HCT116 (cell line): Measurements from ENCODE around the gene DDX54. TPM values are rescaled to one million over a fixed set of nuclear protein-coding genes. Genes with fewer than 3 reads are reported as not detected.

Experiments
- ATAC-seq: fragments of 200-7000 bp; cut with Tn5 transposase; 2 replicates; pipeline ENCODE4 v1.9.1; 2020; ENCODE audit warnings: mild to moderate bottlenecking, moderate library complexity
- BruUV-seq: library from RNA; stranded (reverse); fragments of 400-500 nt; replicated peaks from 2 replicates; lab custom pipeline; 2021; lab: Mats Ljungman, UMichigan
- CTCF ChIA-PET: fragments of 300-600 bp; sonication (Branson Sonifier 250); formaldehyde crosslinking; loops from one replicate; lab custom pipeline; 2021; ENCODE audit warnings: antibody characterized with exemption; lab: Charles Lee
- POLR2A ChIA-PET: fragments of 300-600, 350-600 bp; sonication (Branson Sonifier 250); formaldehyde crosslinking; loops from one replicate; lab custom pipeline; 2021; ENCODE audit warnings: antibody characterized with exemption; lab: Charles Lee
- RAD21 ChIA-PET, 2 experiments: fragments of 300-600 bp; sonication (Branson Sonifier 250); formaldehyde crosslinking; loops; one replicate each; lab custom pipeline; 2023; ENCODE audit warnings: low total read pairs in 2 of 2; ENCODE audit not compliant: uncharacterized antibody in 2 of 2, unreplicated experiment in 2 of 2, low non-redundant PET in 1 of 2; lab: Charles Lee
- DNase-seq: peaks from one replicate; pipeline ENCODE4 v3.0.0-alpha.2; 2010; ENCODE audit warnings: low read depth, low spot score
- H2AFZ ChIP-seq: fragments of 200-600 bp; shearing (Covaris generic), sonication (generic); 2 replicates; pipeline ENCODE4 v1.6.1; 2017; ENCODE audit warnings: low read depth, mixed run types, mixed read lengths, antibody characterized with exemption, low read length; ENCODE audit not compliant: poor library complexity, severe bottlenecking
- H3K27ac ChIP-seq: 2 replicates; pipeline ENCODE4 v1.5.1; 2012; ENCODE audit warnings: low read depth, low read length
- H3K27me3 ChIP-seq: fragments of 200-600 bp; sonication (generic); 2 replicates; pipeline ENCODE4 v1.6.1; 2016; ENCODE audit warnings: mixed run types, low read length, mixed read lengths; ENCODE audit not compliant: insufficient read depth
- H3K36me3 ChIP-seq, 2 experiments: fragments of 200-500 bp in 1 of 2; fragments of 200-600 bp in 1 of 2; sonication (Bioruptor generic) in 1 of 2; sonication (generic) in 1 of 2; 2 replicates each; pipeline versions ENCODE4 v1.5.1 to v1.6.1; 2014 to 2016; ENCODE audit warnings: low read length in 2 of 2, inconsistent platforms in 1 of 2, mixed read lengths in 1 of 2, mixed run types in 1 of 2; ENCODE audit not compliant: insufficient read depth in 2 of 2, control insufficient read depth in 1 of 2
- H3K4me1 ChIP-seq, 2 experiments: fragments of 200-600 bp in 1 of 2; sonication (generic) in 1 of 2; 2 replicates each; pipeline versions ENCODE4 v1.5.1 to v1.6.1; 2012 to 2017; ENCODE audit warnings: low read length in 2 of 2, inconsistent platforms in 1 of 2, mild to moderate bottlenecking in 1 of 2, mixed read lengths in 1 of 2, mixed run types in 1 of 2, moderate library complexity in 1 of 2; ENCODE audit not compliant: insufficient read depth in 2 of 2, control insufficient read depth in 1 of 2
- H3K4me2 ChIP-seq: fragments of 200-600 bp; sonication (generic); 2 replicates; pipeline ENCODE4 v1.6.1; 2017; ENCODE audit warnings: mixed run types, low read length, mixed read lengths
- H3K4me3 ChIP-seq, 2 experiments: fragments of 200-600 bp in 1 of 2; sonication (generic) in 1 of 2; replicated peaks in 1 of 2; 2 replicates each; pipeline ENCODE4 v1.5.1; 2011 to 2016; ENCODE audit warnings: low read length in 2 of 2, control low read depth in 1 of 2, low read depth in 1 of 2, mild to moderate bottlenecking in 1 of 2, mixed read lengths in 1 of 2, mixed run types in 1 of 2
- H3K79me2 ChIP-seq: fragments of 200-600 bp; sonication (generic); 2 replicates; pipeline ENCODE4 v1.6.1; 2017; ENCODE audit warnings: mild to moderate bottlenecking, mixed run types, low read length, moderate library complexity, mixed read lengths; ENCODE audit not compliant: insufficient read depth
- H3K9ac ChIP-seq: fragments of 200-600 bp; sonication (generic); 2 replicates; pipeline ENCODE4 v1.6.1; 2016; ENCODE audit warnings: low read length, mixed read lengths
- H3K9me2 ChIP-seq: fragments of 200-600 bp; sonication (generic), shearing (Covaris generic); 2 replicates; pipeline ENCODE4 v1.6.1; 2017; ENCODE audit warnings: mixed run types, mild to moderate bottlenecking, moderate library complexity; ENCODE audit not compliant: insufficient read depth
- H3K9me3 ChIP-seq, 2 experiments: fragments of 200-500 bp in 1 of 2; fragments of 200-600 bp in 1 of 2; sonication (Bioruptor generic) in 1 of 2; sonication (generic) in 1 of 2; 2 replicates each; pipeline ENCODE4 v1.6.1; 2014 to 2017; ENCODE audit warnings: low read length in 2 of 2, mixed read lengths in 2 of 2, inconsistent platforms in 1 of 2, low read depth in 1 of 2, mild to moderate bottlenecking in 1 of 2, mixed run types in 1 of 2, moderate library complexity in 1 of 2; ENCODE audit not compliant: control insufficient read depth in 1 of 2, insufficient read depth in 1 of 2
- H4K20me1 ChIP-seq: fragments of 200-600 bp; sonication (generic), shearing (Covaris generic); 2 replicates; pipeline ENCODE4 v1.6.1; 2017; ENCODE audit warnings: mixed run types, mild to moderate bottlenecking, moderate library complexity; ENCODE audit not compliant: insufficient read depth
- CBX3 ChIP-seq: IDR thresholded peaks from 2 replicates; pipeline ENCODE4 v1.6.1; 2012; ENCODE audit warnings: low read depth
- CEBPB ChIP-seq: IDR thresholded peaks from 2 replicates; pipeline ENCODE4 v1.6.1; 2012; ENCODE audit warnings: low read depth
- CTCF ChIP-seq, 3 experiments: fragments of 200-600 bp in 1 of 3; sonication (generic) in 1 of 3; IDR thresholded peaks in 2 of 3; conservative IDR thresholded peaks in 1 of 3; 2 replicates each; pipeline ENCODE4 v1.5.1; 2012 to 2017; ENCODE audit warnings: low read depth in 2 of 3, low read length in 2 of 3, antibody characterized with exemption in 1 of 3, borderline replicate concordance in 1 of 3, control low read depth in 1 of 3, mild to moderate bottlenecking in 1 of 3, mixed read lengths in 1 of 3, mixed run types in 1 of 3, moderate library complexity in 1 of 3; ENCODE audit not compliant: insufficient read depth in 1 of 3
- EGR1 ChIP-seq: IDR thresholded peaks from 2 replicates; pipeline ENCODE4 v1.6.1; 2012; ENCODE audit warnings: low read depth
- ELF1 ChIP-seq: IDR thresholded peaks from 2 replicates; pipeline ENCODE4 v1.6.1; 2012; ENCODE audit warnings: low read depth, borderline replicate concordance
- EZH2 ChIP-seq: fragments of 200-600 bp; sonication (generic); IDR thresholded peaks from 2 replicates; pipeline ENCODE4 v1.6.1; 2017; ENCODE audit warnings: antibody characterized with exemption, mixed run types
- FOSL1 ChIP-seq: IDR thresholded peaks from 2 replicates; pipeline ENCODE4 v1.6.1; 2012; ENCODE audit warnings: low read depth
- MAX ChIP-seq: IDR thresholded peaks from 2 replicates; pipeline ENCODE4 v1.6.1; 2012
- POLR2A ChIP-seq: IDR thresholded peaks from 2 replicates; pipeline ENCODE4 v1.7.0; 2011; ENCODE audit warnings: borderline replicate concordance; ENCODE audit not compliant: insufficient read depth, insufficient read length; ENCODE audit errors: extremely low read depth
- SIN3A ChIP-seq: IDR thresholded peaks from 2 replicates; pipeline ENCODE4 v1.6.1; 2012; ENCODE audit warnings: low read depth
- SP1 ChIP-seq: IDR thresholded peaks from 2 replicates; pipeline ENCODE4 v1.6.1; 2012; ENCODE audit warnings: low read depth
- YY1 ChIP-seq: IDR thresholded peaks from 2 replicates; pipeline ENCODE4 v1.6.1; 2011; ENCODE audit warnings: low read length, low read depth, moderate library complexity, mild to moderate bottlenecking; ENCODE audit not compliant: insufficient replicate concordance; ENCODE audit errors: extremely low read depth
- ZBTB33 ChIP-seq: IDR thresholded peaks from 2 replicates; pipeline ENCODE4 v1.6.1; 2011; ENCODE audit warnings: mild to moderate bottlenecking, low read length, moderate library complexity; ENCODE audit not compliant: insufficient replicate concordance; ENCODE audit errors: extremely low read depth
- ZFX ChIP-seq: fragments of 450-650 bp; IDR thresholded peaks from 2 replicates; pipeline ENCODE4 v1.6.1; 2017
- intact Hi-C: fragments of 100-400 bp; cut with micrococcal nuclease; formaldehyde crosslinking; loops from 2 replicates; pipeline ENCODE4 v1.10.0; 2022
- total RNA-seq: library from RNA; stranded (reverse); gene quantifications from one replicate; pipeline ENCODE4 v1.2.1, GENCODE V29; 2021; ENCODE audit not compliant: unreplicated experiment
- TF ChIP-seq, protein P1 (sequence below): IDR thresholded peaks from 2 replicates; pipeline ENCODE4 v1.6.1; 2012

Gene DDX54
- total RNA-seq, 1 experiment from 2014 or later, result 110 TPM

GRCh38 chr12:113163030-113163360 is 22.3 kb downstream of the DDX54 start:
- no TSS peak for BruUV-seq
- peaks cover 4% of the 10 kb centered on the region; the same call in 1 of the 2 replicates for H4K20me1 ChIP-seq
- intact Hi-C loops, result no loop called here
- H3K4me1 ChIP-seq, result peaks cover 0 to 10% of the 10 kb centered on the region in 2 experiments; a peak in 2 of 4 replicates
- H3K9me2 ChIP-seq, result no peaks in the 10 kb centered on the region
- H3K36me3 ChIP-seq, result peaks cover 28 to 46% of the 10 kb centered on the region in 2 experiments
- H3K79me2 ChIP-seq, result no peaks in the 10 kb centered on the region
- no peak for ATAC-seq
- no peak overlapping the region for H3K9ac ChIP-seq
- H3K27ac ChIP-seq, result no peak overlapping the region
- ChIA-PET CTCF (no interaction called here), RAD21 (no interaction called here), POLR2A (no interaction called here)
- no peak for DNase-seq
- no peak for TF ChIP-seq CBX3
- TF ChIP-seq CEBPB, result no peak
- H3K27me3 ChIP-seq, result no peaks in the 10 kb centered on the region
- H3K4me2 ChIP-seq, result no peak overlapping the region
- no peak overlapping the region for H2AFZ ChIP-seq
- H3K4me3 ChIP-seq, result no peak overlapping the region
- no peaks in the 10 kb centered on the region for H3K9me3 ChIP-seq

GRCh38 chr12:113162102-113163029 is 22.9 kb downstream of the DDX54 start:
- ATAC-seq (no peak), DNase-seq (no peak)
- Histone ChIP-seq H2AFZ (no peak overlapping the region), H3K4me2 (no peak overlapping the region), H3K4me3 (no peak overlapping the region), H4K20me1 (peaks cover 4% of the 10 kb centered on the region; the same call in 1 of the 2 replicates), H3K27me3 (no peaks in the 10 kb centered on the region), H3K27ac (peak overlapping the region; percentile 35; the same call in 1 of the 2 replicates), H3K9ac (no peak overlapping the region), H3K36me3 (peaks cover 28 to 46% of the 10 kb centered on the region in 2 experiments), H3K9me3 (no peaks in the 10 kb centered on the region), H3K4me1 (peaks cover 0 to 10% of the 10 kb centered on the region in 2 experiments; a peak in 2 of 4 replicates), H3K79me2 (no peaks in the 10 kb centered on the region), H3K9me2 (no peaks in the 10 kb centered on the region)
- BruUV-seq, result no TSS peak
- ChIA-PET CTCF (interaction anchor here (0.9 to 1.3 kb wide), 3 partner anchors 9 to 263 kb away, joined by 3 to 10 read pairs (median 8); no protein-coding TSS in a partner anchor), RAD21 (interaction anchor here in 1 of 2 experiments (0.6 kb wide), 1 partner anchor 169 kb away, joined by 4 read pairs; no protein-coding TSS in a partner anchor), POLR2A (interaction anchor here (1.2 kb wide), 1 partner anchor 9 kb away, joined by 3 read pairs; no protein-coding TSS in a partner anchor)
- intact Hi-C loops, result no loop called here
- no peak for TF ChIP-seq EZH2
- no peak for TF ChIP-seq ELF1
- no peak for TF ChIP-seq YY1
- TF ChIP-seq CEBPB, result no peak
- TF ChIP-seq EGR1, result no peak
- no peak for TF ChIP-seq CBX3
- TF ChIP-seq ZBTB33, result no peak
- no peak for TF ChIP-seq SP1
- no peak for TF ChIP-seq FOSL1
- TF ChIP-seq, protein P1, sequence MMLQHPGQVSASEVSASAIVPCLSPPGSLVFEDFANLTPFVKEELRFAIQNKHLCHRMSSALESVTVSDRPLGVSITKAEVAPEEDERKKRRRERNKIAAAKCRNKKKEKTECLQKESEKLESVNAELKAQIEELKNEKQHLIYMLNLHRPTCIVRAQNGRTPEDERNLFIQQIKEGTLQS, result no peak
- TF ChIP-seq ZFX, result no peak
- no peak for TF ChIP-seq SIN3A
- TF ChIP-seq CTCF (IDR thresholded peaks at IDR 0.05 in 2 of 3, conservative IDR thresholded peaks at IDR 0.05 in 1 of 3; ENCODE audit: borderline replicate concordance in 1 of 3, insufficient read depth in 1 of 3, low read depth in 2 of 3, low read length in 2 of 3), result no peak
- TF ChIP-seq POLR2A, result no peak
- TF ChIP-seq MAX, result no peak
